HepG2 (cell line): ENCODE measurements around the gene DUSP21. TPM values are rescaled to one million over a fixed set of nuclear protein-coding genes. Genes with fewer than 3 reads are reported as not detected.

ENCODE experiments used
- ATAC-seq: fragments of 200-7000 bp; cut with Tn5 transposase; 3 replicates; pipeline ENCODE4 v1.9.1; 2020; ENCODE audit warnings: mild to moderate bottlenecking, moderate library complexity
- BruUV-seq: library from RNA; stranded (reverse); fragments of 400-500 nt; replicated peaks from 2 replicates; lab custom pipeline; 2021; lab: Mats Ljungman, UMichigan
- CTCF ChIA-PET: fragments of 300-600 bp; formaldehyde crosslinking; extraction: SDS; loops from one replicate; lab custom pipeline; 2021; ENCODE audit warnings: low total read pairs, inconsistent platforms, low intra/inter-chr PET ratio; lab: Yijun Ruan, JAX
- POLR2A ChIA-PET: fragments of 350-600 bp; sonication (Branson Sonifier 250); formaldehyde crosslinking; loops from one replicate; lab custom pipeline; 2020; ENCODE audit warnings: antibody characterized with exemption, inconsistent platforms; lab: Yijun Ruan, JAX
- DNase-seq: peaks from one replicate; pipeline ENCODE4 v3.0.0-alpha.2; 2015; ENCODE audit warnings: low spot score
- FAIRE-seq: peaks from 3 replicates; lab custom pipeline; 2011; peaks lifted over from hg19 to GRCh38; lab: Jason Lieb, UNC
- H2AFZ ChIP-seq: one replicate; pipeline ENCODE4 v1.6.1; 2011; ENCODE audit warnings: low read length, inconsistent platforms
- H3K27ac ChIP-seq: fragments of 300-600 bp; 3 replicates; pipeline ENCODE4 v1.8.0; 2011; ENCODE audit warnings: mixed run types, mild to moderate bottlenecking, mixed read lengths, low read length, inconsistent platforms; ENCODE audit not compliant: insufficient read depth; ENCODE audit errors: extremely low read length
- H3K27me3 ChIP-seq, 2 experiments: fragments of 200-600 bp in 1 of 2; 2 replicates in 1 of 2; 3 replicates in 1 of 2; pipeline versions ENCODE4 v1.6.0 to v1.8.0; 2011; ENCODE audit warnings: low read length in 2 of 2, mild to moderate bottlenecking in 2 of 2, moderate library complexity in 2 of 2, inconsistent platforms in 1 of 2; ENCODE audit not compliant: insufficient read depth in 2 of 2, control insufficient read depth in 1 of 2
- H3K36me3 ChIP-seq, 2 experiments: fragments of 200-600 bp in 1 of 2; replicated peaks in 1 of 2; 2 replicates in 1 of 2; 3 replicates in 1 of 2; pipeline versions ENCODE4 v1.5.1 to v1.8.0; 2011; ENCODE audit warnings: low read length in 2 of 2, inconsistent platforms in 1 of 2; ENCODE audit not compliant: insufficient read depth in 2 of 2, control insufficient read depth in 1 of 2
- H3K4me1 ChIP-seq: 2 replicates; pipeline ENCODE4 v1.5.1; 2012; ENCODE audit warnings: low read length, inconsistent platforms; ENCODE audit not compliant: insufficient read depth
- H3K4me2 ChIP-seq: 2 replicates; pipeline ENCODE4 v1.6.0; 2011; ENCODE audit warnings: low read depth, low read length, inconsistent platforms
- H3K4me3 ChIP-seq, 3 experiments: fragments of 200-600 bp in 1 of 3; sonication (generic), shearing (Covaris generic) in 1 of 3; replicated peaks in 1 of 3; 2 replicates each; pipeline ENCODE4 v1.5.1; 2011 to 2016; ENCODE audit warnings: low read length in 3 of 3, inconsistent platforms in 2 of 3, low read depth in 2 of 3, mild to moderate bottlenecking in 2 of 3, control low read depth in 1 of 3, mixed read lengths in 1 of 3; ENCODE audit not compliant: insufficient read depth in 1 of 3
- H3K79me2 ChIP-seq: one replicate; pipeline ENCODE4 v1.6.1; 2011; ENCODE audit warnings: low read length, inconsistent platforms; ENCODE audit not compliant: insufficient read depth
- H3K9ac ChIP-seq: 2 replicates; pipeline ENCODE4 v1.6.0; 2011; ENCODE audit warnings: mild to moderate bottlenecking, low read depth, low read length, inconsistent platforms; ENCODE audit not compliant: insufficient read depth
- H3K9me3 ChIP-seq: 2 replicates; pipeline ENCODE4 v1.5.1; 2012; ENCODE audit warnings: mild to moderate bottlenecking, low read length
- H4K20me1 ChIP-seq: 2 replicates; pipeline ENCODE4 v1.6.0; 2011; ENCODE audit warnings: inconsistent platforms, mild to moderate bottlenecking, low read length, moderate library complexity; ENCODE audit not compliant: insufficient read depth
- BCL3 ChIP-seq: sonication (generic); formaldehyde crosslinking; IDR thresholded peaks from 2 replicates; pipeline ENCODE4 v1.5.1; 2020; ENCODE audit warnings: mild to moderate bottlenecking, missing genetic modification reagents, moderate library complexity
- CAMTA2 ChIP-seq: sonication (generic); formaldehyde crosslinking; IDR thresholded peaks from 2 replicates; pipeline ENCODE4 v1.4.0; 2020; ENCODE audit warnings: mild to moderate bottlenecking, missing genetic modification reagents, borderline replicate concordance
- ELK4 ChIP-seq: sonication (generic); formaldehyde crosslinking; IDR thresholded peaks from 2 replicates; pipeline ENCODE4 v1.9.0; 2021; ENCODE audit warnings: missing genetic modification reagents, borderline replicate concordance
- FOSL1 ChIP-seq: sonication (generic); formaldehyde crosslinking; IDR thresholded peaks from 2 replicates; pipeline ENCODE4 v1.9.0; 2021; ENCODE audit warnings: missing genetic modification reagents, borderline replicate concordance
- FUBP1 ChIP-seq: sonication (generic); formaldehyde crosslinking; IDR thresholded peaks from 2 replicates; pipeline ENCODE4 v1.5.1; 2020; ENCODE audit warnings: missing genetic modification reagents, mild to moderate bottlenecking, borderline replicate concordance
- LCORL ChIP-seq, 2 experiments: fragments of 450-650 bp in 1 of 2; sonication (generic) in 1 of 2; formaldehyde crosslinking in 1 of 2; IDR thresholded peaks; 2 replicates each; pipeline versions ENCODE4 v1.5.0 to v1.6.1; 2017 to 2020; ENCODE audit warnings: antibody characterized with exemption in 1 of 2, missing genetic modification reagents in 1 of 2
- NFE2L2 ChIP-seq: fragments of 150-350 bp; IDR thresholded peaks from 2 replicates; pipeline ENCODE4 v1.6.1; 2014; ENCODE audit warnings: low read length
- PATZ1 ChIP-seq: sonication (generic); formaldehyde crosslinking; IDR thresholded peaks from 2 replicates; pipeline ENCODE4 v1.4.0; 2020; ENCODE audit warnings: missing genetic modification reagents
- ZNF224 ChIP-seq: sonication (generic); formaldehyde crosslinking; IDR thresholded peaks from 2 replicates; pipeline ENCODE4 v1.5.0; 2020; ENCODE audit warnings: mild to moderate bottlenecking, missing genetic modification reagents
- ZNF333 ChIP-seq: sonication (generic); formaldehyde crosslinking; IDR thresholded peaks from 2 replicates; pipeline ENCODE4 v1.4.0; 2020; ENCODE audit warnings: mild to moderate bottlenecking, missing genetic modification reagents, borderline replicate concordance
- ZNF788 ChIP-seq: sonication (generic); formaldehyde crosslinking; IDR thresholded peaks from 2 replicates; pipeline ENCODE4 v1.5.0; 2020; ENCODE audit warnings: mild to moderate bottlenecking, missing genetic modification reagents, borderline replicate concordance
- WGBS: methylation state at CpG from one replicate; pipeline ENCODE4 v1.1.6; 2017; ENCODE audit warnings: low lambda C conversion rate; 5-methylcytosine and 5-hydroxymethylcytosine counted together
- in situ Hi-C: cut with HindIII; loops from 2 replicates; pipeline ENCODE4 v1.10.0; 2017; ENCODE audit warnings: low pct_unique_long_range_greater_than_20kb; ENCODE audit not compliant: extremely low pct_ligation_motif_present
- intact Hi-C: fragments of 100-400 bp; cut with micrococcal nuclease; formaldehyde crosslinking; loops from one replicate; pipeline ENCODE4 v1.10.0; 2022; ENCODE audit not compliant: unreplicated experiment
- polyA plus RNA-seq, 8 experiments: library from polyadenylated mRNA; depleted of rRNA in 3 of 8; stranded (reverse) in 7 of 8; unstranded in 1 of 8; fragments of >200 nt; fragmentation: Illumina TruSeq in 4 of 8; extraction: Trizol in 4 of 8; gene quantifications; 2 replicates each; pipeline versions ENCODE4 v1.2.1 to v1.2.3, GENCODE V29; 2011 to 2016; ENCODE audit warnings: low read depth in 4 of 8, missing spikeins in 1 of 8, mixed read lengths in 1 of 8; ENCODE audit not compliant: insufficient read depth in 1 of 8
- total RNA-seq, 5 experiments: library from RNA; depleted of rRNA; stranded (reverse); fragments of >200 nt; fragmentation: Illumina TruSeq; extraction: Trizol; gene quantifications; 2 replicates each; pipeline ENCODE4 v1.2.3, GENCODE V29; 2016; ENCODE audit warnings: low read depth in 1 of 5

The DUSP21 gene
- total and polyA plus RNA-seq, 2 of the 13 experiments (the other 11 are each of a cell fraction or from before 2014, with no cell fraction given): not detected

GRCh38 chrX:44843318-44843702 is 511 bp upstream of the DUSP21 start:
- H3K4me1 ChIP-seq: 0 out of 2 replicates have a peak, but pooled peaks cover 7% of the 10 kb centered on the region
- ChIA-PET POLR2A (no interaction called here), CTCF (no interaction called here)
- DNase-seq (no peak), FAIRE-seq (no peak), ATAC-seq (no peak)
- H3K9ac ChIP-seq: no peak overlapping the region
- H3K27me3 ChIP-seq: no peaks in the 10 kb centered on the region
- no peaks in the 10 kb centered on the region for H3K36me3 ChIP-seq
- H2AFZ ChIP-seq: no peak overlapping the region
- no peaks in the 10 kb centered on the region for H3K79me2 ChIP-seq
- in situ Hi-C loops (no loop called here), intact Hi-C loops (no loop called here)
- no peak overlapping the region for H3K4me3 ChIP-seq
- no peaks in the 10 kb centered on the region for H3K9me3 ChIP-seq
- no peak overlapping the region for H3K27ac ChIP-seq
- no TSS peak for BruUV-seq
- H4K20me1 ChIP-seq: no peaks in the 10 kb centered on the region
- no peak overlapping the region for H3K4me2 ChIP-seq
- TF ChIP-seq NFE2L2 (peak; percentile 40; the same call in 1 of the 2 replicates), ELK4 (CRISPR knock-in tag) (no peak), FUBP1 (CRISPR knock-in tag) (no peak), ZNF224 (no peak), FOSL1 (CRISPR knock-in tag) (no peak)
- WGBS: 17% methylated on average over 2 of the region's 2 CpGs

- H3K27me3 ChIP-seq: no peaks in the 10 kb centered on the region
- H3K4me2 ChIP-seq: no peak overlapping the region
- POLR2A ChIA-PET: no interaction called here
- CTCF ChIA-PET: no interaction called here
- H3K4me1 ChIP-seq: 0 out of 2 replicates have a peak, but pooled peaks cover 7% of the 10 kb centered on the region
- H3K9me3 ChIP-seq: no peaks in the 10 kb centered on the region
- intact Hi-C loops: no loop called here
- H2AFZ ChIP-seq: no peak overlapping the region
- H4K20me1 ChIP-seq: no peaks in the 10 kb centered on the region
- H3K4me3 ChIP-seq: no peak overlapping the region
- no peak for ATAC-seq
- no peaks in the 10 kb centered on the region for H3K79me2 ChIP-seq
- in situ Hi-C loops: no loop called here
- no peak overlapping the region for H3K9ac ChIP-seq
- BruUV-seq: no TSS peak
- no peak for DNase-seq
- H3K36me3 ChIP-seq: no peaks in the 10 kb centered on the region
- 86% methylated on average over 17 of the region's 26 CpGs for WGBS
- FAIRE-seq: no peak
- no peak overlapping the region for H3K27ac ChIP-seq
- TF ChIP-seq LCORL (IDR thresholded peaks at IDR 0.05) (no peak), LCORL (CRISPR knock-in tag; IDR thresholded peaks at IDR 0.05) (no peak), ZNF333 (CRISPR knock-in tag) (no peak), ZNF788 (CRISPR knock-in tag) (no peak), BCL3 (CRISPR knock-in tag) (no peak), PATZ1 (no peak), CAMTA2 (CRISPR knock-in tag) (no peak)
Observed at GRCh38 chrX:44844204-44844603, 383 bp downstream of the DUSP21 start.
